ENCODE data around the gene MAPKAP1.

Gene MAPKAP1

GRCh38 chr9:125559894-125560293, 147.1 kb downstream of the MAPKAP1 start:
- no peak for TF ChIP-seq POLR2AphosphoS5 (IDR thresholded peaks at IDR 0.05; ENCODE audit: low read depth, low read length)
- no peak for TF ChIP-seq REST (IDR thresholded peaks at IDR 0.05; ENCODE audit: insufficient read depth in 1 of 2, low read depth in 2 of 2, low read length in 2 of 2)

- no peak for TF ChIP-seq FOXP2 (optimal IDR thresholded peaks at IDR 0.05; ENCODE audit: borderline replicate concordance, extremely low read depth, extremely low read length, insufficient read depth)
Observed at GRCh38 chr9:125559194-125559593, 147.8 kb downstream of the MAPKAP1 start.

- TF ChIP-seq POLR2AphosphoS5 (IDR thresholded peaks at IDR 0.05; ENCODE audit: low read depth, low read length) (no peak), REST (IDR thresholded peaks at IDR 0.05; ENCODE audit: insufficient read depth in 1 of 2, low read depth in 2 of 2, low read length in 2 of 2) (no peak), TAF1 (IDR thresholded peaks at IDR 0.05; ENCODE audit: borderline replicate concordance, insufficient read depth, low read length) (no peak), SIN3A (IDR thresholded peaks at IDR 0.05; ENCODE audit: borderline replicate concordance, insufficient read depth, low read length) (no peak), FOXP2 (optimal IDR thresholded peaks at IDR 0.05; ENCODE audit: borderline replicate concordance, extremely low read depth, extremely low read length, insufficient read depth) (no peak)
Observed at GRCh38 chr9:125558453-125559092, 148.4 kb downstream of the MAPKAP1 start.

GRCh38 chr9:125556046-125556721, 150.8 kb downstream of the MAPKAP1 start:
- no peak for TF ChIP-seq POLR2AphosphoS5 (IDR thresholded peaks at IDR 0.05; ENCODE audit: low read depth, low read length)
- TF ChIP-seq TAF1 (IDR thresholded peaks at IDR 0.05; ENCODE audit: borderline replicate concordance, insufficient read depth, low read length), result no peak
- no peak for TF ChIP-seq REST (IDR thresholded peaks at IDR 0.05; ENCODE audit: insufficient read depth in 1 of 2, low read depth in 2 of 2, low read length in 2 of 2)
- no peak for TF ChIP-seq SIN3A (IDR thresholded peaks at IDR 0.05; ENCODE audit: borderline replicate concordance, insufficient read depth, low read length)
- TF ChIP-seq FOXP2 (optimal IDR thresholded peaks at IDR 0.05; ENCODE audit: borderline replicate concordance, extremely low read depth, extremely low read length, insufficient read depth), result no peak

GRCh38 chr9:125554726-125555125, 152.3 kb downstream of the MAPKAP1 start:
- no peak for TF ChIP-seq TAF1 (IDR thresholded peaks at IDR 0.05; ENCODE audit: borderline replicate concordance, insufficient read depth, low read length)
- TF ChIP-seq REST (IDR thresholded peaks at IDR 0.05; ENCODE audit: insufficient read depth in 1 of 2, low read depth in 2 of 2, low read length in 2 of 2), result no peak
- no peak for TF ChIP-seq FOXP2 (optimal IDR thresholded peaks at IDR 0.05; ENCODE audit: borderline replicate concordance, extremely low read depth, extremely low read length, insufficient read depth)
- no peak for TF ChIP-seq SIN3A (IDR thresholded peaks at IDR 0.05; ENCODE audit: borderline replicate concordance, insufficient read depth, low read length)
- no peak for TF ChIP-seq POLR2AphosphoS5 (IDR thresholded peaks at IDR 0.05; ENCODE audit: low read depth, low read length)
